ENCODE data around the gene CDC42EP2. TPM values are rescaled to one million over a fixed set of nuclear protein-coding genes. Genes with fewer than 3 reads are reported as not detected.

CDC42EP2 gene
- total RNA-seq, 1 experiment from 2014 or later: 43.2 TPM

- intact Hi-C loops (cut with micrococcal nuclease; ENCODE audit: unreplicated experiment): no loop called here
- no peak for TF ChIP-seq CTCF (IDR thresholded peaks at IDR 0.05; ENCODE audit: unreplicated experiment)
- CTCF ChIA-PET: no interaction called here
- Mint-ChIP-seq H3K4me1 (ENCODE audit: low read depth, unreplicated experiment) (peaks cover 4% of the 10 kb centered on the region), H3K4me3 (ENCODE audit: low read depth, unreplicated experiment) (no peak overlapping the region), H3K27ac (ENCODE audit: unreplicated experiment) (no peak overlapping the region), H3K36me3 (ENCODE audit: insufficient read depth, unreplicated experiment) (no peaks in the 10 kb centered on the region), H3K27me3 (ENCODE audit: unreplicated experiment) (peaks cover 6% of the 10 kb centered on the region), H3K9me3 (ENCODE audit: low read depth, unreplicated experiment) (no peaks in the 10 kb centered on the region)
- BruUV-seq (replicated peaks): no TSS peak
- DNase-seq: no peak
These were observed 48.3 kb downstream of the CDC42EP2 start for GRCh38 chr11:65362966-65363365.

- intact Hi-C loops (cut with micrococcal nuclease; ENCODE audit: unreplicated experiment): no loop called here
- no TSS peak for BruUV-seq (replicated peaks)
- DNase-seq: no peak
- no peaks in the 10 kb centered on the region for H3K9me3 Mint-ChIP-seq (ENCODE audit: low read depth, unreplicated experiment)
- H3K4me3 Mint-ChIP-seq (ENCODE audit: low read depth, unreplicated experiment): no peak overlapping the region
- CTCF ChIA-PET: no interaction called here
- no peaks in the 10 kb centered on the region for H3K27me3 Mint-ChIP-seq (ENCODE audit: unreplicated experiment)
- no peaks in the 10 kb centered on the region for H3K36me3 Mint-ChIP-seq (ENCODE audit: insufficient read depth, unreplicated experiment)
- no peak for TF ChIP-seq CTCF (IDR thresholded peaks at IDR 0.05; ENCODE audit: unreplicated experiment)
- H3K4me1 Mint-ChIP-seq (ENCODE audit: low read depth, unreplicated experiment): no peaks in the 10 kb centered on the region
- H3K27ac Mint-ChIP-seq (ENCODE audit: unreplicated experiment): no peak overlapping the region
These were observed 49.1 kb downstream of the CDC42EP2 start for GRCh38 chr11:65363770-65364169.

- TF ChIP-seq CTCF (IDR thresholded peaks at IDR 0.05; ENCODE audit: unreplicated experiment): peak; percentile 72
- no peaks in the 10 kb centered on the region for H3K9me3 Mint-ChIP-seq (ENCODE audit: low read depth, unreplicated experiment)
- DNase-seq: peak; percentile 49
- H3K36me3 Mint-ChIP-seq (ENCODE audit: insufficient read depth, unreplicated experiment): peaks cover 8% of the 10 kb centered on the region
- CTCF ChIA-PET: no interaction called here
- intact Hi-C loops (cut with micrococcal nuclease; ENCODE audit: unreplicated experiment): loop anchor here (1.0 to 2.0 kb wide), 3 partner anchors 50 to 144 kb away; no protein-coding TSS in a partner anchor
- H3K4me3 Mint-ChIP-seq (ENCODE audit: low read depth, unreplicated experiment): no peak overlapping the region
- H3K27ac Mint-ChIP-seq (ENCODE audit: unreplicated experiment): no peak overlapping the region
- no peaks in the 10 kb centered on the region for H3K27me3 Mint-ChIP-seq (ENCODE audit: unreplicated experiment)
- H3K4me1 Mint-ChIP-seq (ENCODE audit: low read depth, unreplicated experiment): peaks cover 11% of the 10 kb centered on the region
- no TSS peak for BruUV-seq (replicated peaks)
These were observed 51.7 kb downstream of the CDC42EP2 start for GRCh38 chr11:65366340-65366773.

GRCh38 chr11:65370659-65371049 lies 56.0 kb downstream of the CDC42EP2 start:
- Mint-ChIP-seq H3K4me3 (ENCODE audit: low read depth, unreplicated experiment) (no peak overlapping the region), H3K27me3 (ENCODE audit: unreplicated experiment) (no peaks in the 10 kb centered on the region), H3K27ac (ENCODE audit: unreplicated experiment) (peak overlapping the region; percentile 62), H3K4me1 (ENCODE audit: low read depth, unreplicated experiment) (peaks cover 11% of the 10 kb centered on the region), H3K9me3 (ENCODE audit: low read depth, unreplicated experiment) (no peaks in the 10 kb centered on the region), H3K36me3 (ENCODE audit: insufficient read depth, unreplicated experiment) (peaks cover 8% of the 10 kb centered on the region)
- DNase-seq: no peak
- TSS peak; percentile 94 for BruUV-seq (replicated peaks)
- intact Hi-C loops (cut with micrococcal nuclease; ENCODE audit: unreplicated experiment): no loop called here
- CTCF ChIA-PET: interaction anchor here (0.7 to 1.8 kb wide), 6 partner anchors 9 to 101 kb away, joined by 3 to 9 read pairs (median 4); partner anchors contain the start of gene SLC25A45
- TF ChIP-seq CTCF (IDR thresholded peaks at IDR 0.05; ENCODE audit: unreplicated experiment): no peak

Other genes with a start within 250 kb of the CDC42EP2 start
- gene CDCA5, start 230.8 kb upstream of the CDC42EP2 start, total RNA-seq (2022): 53.4 and 55.4 TPM in 2 replicates
- 47.6 and 48.0 TPM in 2 replicates for gene ZFPL1, start 230.6 kb upstream of the CDC42EP2 start, total RNA-seq (2022)
- 64.4 and 78.1 TPM in 2 replicates for gene VPS51, start 218.7 kb upstream of the CDC42EP2 start, total RNA-seq (2022)
- gene TM7SF2, start 203.0 kb upstream of the CDC42EP2 start, total RNA-seq (2022): 41.2 and 42.8 TPM in 2 replicates
- gene ZNHIT2, start 197.2 kb upstream of the CDC42EP2 start, total RNA-seq (2022): 13.2 and 17.2 TPM in 2 replicates
- gene FAU, start 192.7 kb upstream of the CDC42EP2 start, total RNA-seq (2022): 650 and 668 TPM in 2 replicates
- gene MRPL49, start 192.5 kb upstream of the CDC42EP2 start, total RNA-seq (2022): 84.1 and 97.9 TPM in 2 replicates
- gene SYVN1, start 180.3 kb upstream of the CDC42EP2 start, total RNA-seq (2022): 68.5 and 76.7 TPM in 2 replicates
- not detected in 2 replicates for gene SPDYC, start 144.6 kb upstream of the CDC42EP2 start, total RNA-seq (2022)
- 288 and 314 TPM in 2 replicates for gene CAPN1, start 132.9 kb upstream of the CDC42EP2 start, total RNA-seq (2022)
- gene POLA2, start 52.9 kb upstream of the CDC42EP2 start, total RNA-seq (2022): 34.4 and 40.4 TPM in 2 replicates
- 57.5 and 61.1 TPM in 2 replicates for gene DPF2, start 19.0 kb downstream of the CDC42EP2 start, total RNA-seq (2022)
- gene TIGD3, start 39.9 kb downstream of the CDC42EP2 start, total RNA-seq (2022): 0.73 and 1.5 TPM in 2 replicates
- 2.9 and 4.0 TPM in 2 replicates for gene SLC25A45, start 67.8 kb downstream of the CDC42EP2 start, total RNA-seq (2022)
- gene FRMD8, start 71.8 kb downstream of the CDC42EP2 start, total RNA-seq (2022): 40.2 and 51.9 TPM in 2 replicates
- 605 and 821 TPM in 2 replicates for gene NEAT1, start 107.9 kb downstream of the CDC42EP2 start, total RNA-seq (2022)
- gene MALAT1, start 184.2 kb downstream of the CDC42EP2 start, total RNA-seq (2022): 8,437 and 9,950 TPM in 2 replicates
- 47.8 and 53.6 TPM in 2 replicates for gene SCYL1, start 210.2 kb downstream of the CDC42EP2 start, total RNA-seq (2022)
- gene LTBP3, start 243.5 kb downstream of the CDC42EP2 start, total RNA-seq (2022): 166 and 169 TPM in 2 replicates

Data from Calu3 (cell line).